ENCODE data around the gene PPP2R5C.

Gene PPP2R5C

GRCh38 chr14:101920271-101920670, 158.8 kb downstream of the PPP2R5C start:
- H3K4me1 ChIP-seq (ENCODE audit: control insufficient read depth, insufficient read depth, low read length): no peaks in the 10 kb centered on the region
- no peak overlapping the region for H3K9ac ChIP-seq (ENCODE audit: low read length)
- H3K36me3 ChIP-seq (ENCODE audit: control insufficient read depth, insufficient read depth, low read length): peaks cover 3% of the 10 kb centered on the region
- H3K4me3 ChIP-seq (ENCODE audit: low read length): no peak overlapping the region
- H3K27me3 ChIP-seq (ENCODE audit: control insufficient read depth, insufficient read depth, low read length): no peaks in the 10 kb centered on the region
- no peak overlapping the region for H3K27ac ChIP-seq (ENCODE audit: low read depth, low read length)

GRCh38 chr14:101922866-101923265, 161.4 kb downstream of the PPP2R5C start:
- Histone ChIP-seq H3K4me1 (ENCODE audit: control insufficient read depth, insufficient read depth, low read length) (peaks cover 8% of the 10 kb centered on the region), H3K4me3 (ENCODE audit: low read length) (no peak overlapping the region), H3K27me3 (ENCODE audit: control insufficient read depth, insufficient read depth, low read length) (no peaks in the 10 kb centered on the region), H3K9ac (ENCODE audit: low read length) (no peak overlapping the region), H3K36me3 (ENCODE audit: control insufficient read depth, insufficient read depth, low read length) (peaks cover 3% of the 10 kb centered on the region), H3K27ac (ENCODE audit: low read depth, low read length) (no peak overlapping the region)

- peaks cover under 1% of the 10 kb centered on the region for H3K36me3 ChIP-seq (ENCODE audit: control insufficient read depth, insufficient read depth, low read length)
- H3K9ac ChIP-seq (ENCODE audit: low read length): no peak overlapping the region
- no peak overlapping the region for H3K27ac ChIP-seq (ENCODE audit: low read depth, low read length)
- H3K4me3 ChIP-seq (ENCODE audit: low read length): no peak overlapping the region
- peaks cover 16% of the 10 kb centered on the region for H3K4me1 ChIP-seq (ENCODE audit: control insufficient read depth, insufficient read depth, low read length)
- no peaks in the 10 kb centered on the region for H3K27me3 ChIP-seq (ENCODE audit: control insufficient read depth, insufficient read depth, low read length)
These were observed 163.6 kb downstream of the PPP2R5C start for GRCh38 chr14:101925152-101925551.

- H3K9ac ChIP-seq (ENCODE audit: low read length): no peak overlapping the region
- H3K4me1 ChIP-seq (ENCODE audit: control insufficient read depth, insufficient read depth, low read length): peaks cover 16% of the 10 kb centered on the region
- no peaks in the 10 kb centered on the region for H3K27me3 ChIP-seq (ENCODE audit: control insufficient read depth, insufficient read depth, low read length)
- H3K36me3 ChIP-seq (ENCODE audit: control insufficient read depth, insufficient read depth, low read length): no peaks in the 10 kb centered on the region
- H3K27ac ChIP-seq (ENCODE audit: low read depth, low read length): peak overlapping the region; percentile 1
- H3K4me3 ChIP-seq (ENCODE audit: low read length): no peak overlapping the region
These were observed 164.6 kb downstream of the PPP2R5C start for GRCh38 chr14:101926085-101926484.

GRCh38 chr14:101926620-101927019, 165.1 kb downstream of the PPP2R5C start:
- no peaks in the 10 kb centered on the region for H3K27me3 ChIP-seq (ENCODE audit: control insufficient read depth, insufficient read depth, low read length)
- no peak overlapping the region for H3K4me3 ChIP-seq (ENCODE audit: low read length)
- H3K36me3 ChIP-seq (ENCODE audit: control insufficient read depth, insufficient read depth, low read length): no peaks in the 10 kb centered on the region
- H3K9ac ChIP-seq (ENCODE audit: low read length): no peak overlapping the region
- H3K4me1 ChIP-seq (ENCODE audit: control insufficient read depth, insufficient read depth, low read length): peaks cover 16% of the 10 kb centered on the region
- H3K27ac ChIP-seq (ENCODE audit: low read depth, low read length): peak overlapping the region; percentile 1

- no peaks in the 10 kb centered on the region for H3K36me3 ChIP-seq (ENCODE audit: control insufficient read depth, insufficient read depth, low read length)
- no peaks in the 10 kb centered on the region for H3K27me3 ChIP-seq (ENCODE audit: control insufficient read depth, insufficient read depth, low read length)
- H3K4me1 ChIP-seq (ENCODE audit: control insufficient read depth, insufficient read depth, low read length): peaks cover 16% of the 10 kb centered on the region
- peak overlapping the region; percentile 56 for H3K27ac ChIP-seq (ENCODE audit: low read depth, low read length)
- H3K4me3 ChIP-seq (ENCODE audit: low read length): no peak overlapping the region
- no peak overlapping the region for H3K9ac ChIP-seq (ENCODE audit: low read length)
These were observed 166.3 kb downstream of the PPP2R5C start for GRCh38 chr14:101927859-101928258.

- Histone ChIP-seq H3K4me1 (ENCODE audit: control insufficient read depth, insufficient read depth, low read length) (peaks cover 16% of the 10 kb centered on the region), H3K9ac (ENCODE audit: low read length) (no peak overlapping the region), H3K4me3 (ENCODE audit: low read length) (no peak overlapping the region), H3K36me3 (ENCODE audit: control insufficient read depth, insufficient read depth, low read length) (no peaks in the 10 kb centered on the region), H3K27ac (ENCODE audit: low read depth, low read length) (peak overlapping the region; percentile 56), H3K27me3 (ENCODE audit: control insufficient read depth, insufficient read depth, low read length) (no peaks in the 10 kb centered on the region)
These were observed 166.9 kb downstream of the PPP2R5C start for GRCh38 chr14:101928415-101928841.

GRCh38 chr14:101929096-101929495, 167.6 kb downstream of the PPP2R5C start:
- Histone ChIP-seq H3K36me3 (ENCODE audit: control insufficient read depth, insufficient read depth, low read length) (no peaks in the 10 kb centered on the region), H3K4me3 (ENCODE audit: low read length) (no peak overlapping the region), H3K9ac (ENCODE audit: low read length) (no peak overlapping the region), H3K27ac (ENCODE audit: low read depth, low read length) (no peak overlapping the region), H3K27me3 (ENCODE audit: control insufficient read depth, insufficient read depth, low read length) (no peaks in the 10 kb centered on the region), H3K4me1 (ENCODE audit: control insufficient read depth, insufficient read depth, low read length) (peaks cover 16% of the 10 kb centered on the region)

- H3K27me3 ChIP-seq (ENCODE audit: control insufficient read depth, insufficient read depth, low read length): no peaks in the 10 kb centered on the region
- H3K4me3 ChIP-seq (ENCODE audit: low read length): no peak overlapping the region
- H3K27ac ChIP-seq (ENCODE audit: low read depth, low read length): no peak overlapping the region
- H3K4me1 ChIP-seq (ENCODE audit: control insufficient read depth, insufficient read depth, low read length): peaks cover 16% of the 10 kb centered on the region
- no peak overlapping the region for H3K9ac ChIP-seq (ENCODE audit: low read length)
- no peaks in the 10 kb centered on the region for H3K36me3 ChIP-seq (ENCODE audit: control insufficient read depth, insufficient read depth, low read length)
These were observed 168.4 kb downstream of the PPP2R5C start for GRCh38 chr14:101929946-101930345.

GRCh38 chr14:101932673-101933072, 171.2 kb downstream of the PPP2R5C start:
- H3K27ac ChIP-seq (ENCODE audit: low read depth, low read length): no peak overlapping the region
- H3K36me3 ChIP-seq (ENCODE audit: control insufficient read depth, insufficient read depth, low read length): no peaks in the 10 kb centered on the region
- H3K9ac ChIP-seq (ENCODE audit: low read length): no peak overlapping the region
- H3K4me1 ChIP-seq (ENCODE audit: control insufficient read depth, insufficient read depth, low read length): peaks cover 9% of the 10 kb centered on the region
- no peaks in the 10 kb centered on the region for H3K27me3 ChIP-seq (ENCODE audit: control insufficient read depth, insufficient read depth, low read length)
- H3K4me3 ChIP-seq (ENCODE audit: low read length): no peak overlapping the region

- Histone ChIP-seq H3K27me3 (ENCODE audit: control insufficient read depth, insufficient read depth, low read length) (no peaks in the 10 kb centered on the region), H3K4me3 (ENCODE audit: low read length) (no peak overlapping the region), H3K4me1 (ENCODE audit: control insufficient read depth, insufficient read depth, low read length) (peaks cover 6% of the 10 kb centered on the region), H3K27ac (ENCODE audit: low read depth, low read length) (no peak overlapping the region), H3K36me3 (ENCODE audit: control insufficient read depth, insufficient read depth, low read length) (no peaks in the 10 kb centered on the region), H3K9ac (ENCODE audit: low read length) (no peak overlapping the region)
These were observed 171.7 kb downstream of the PPP2R5C start for GRCh38 chr14:101933209-101933608.

GRCh38 chr14:101934601-101935150, 173.2 kb downstream of the PPP2R5C start:
- H3K27me3 ChIP-seq (ENCODE audit: control insufficient read depth, insufficient read depth, low read length): no peaks in the 10 kb centered on the region
- H3K9ac ChIP-seq (ENCODE audit: low read length): no peak overlapping the region
- no peaks in the 10 kb centered on the region for H3K4me1 ChIP-seq (ENCODE audit: control insufficient read depth, insufficient read depth, low read length)
- H3K4me3 ChIP-seq (ENCODE audit: low read length): no peak overlapping the region
- H3K27ac ChIP-seq (ENCODE audit: low read depth, low read length): no peak overlapping the region
- H3K36me3 ChIP-seq (ENCODE audit: control insufficient read depth, insufficient read depth, low read length): no peaks in the 10 kb centered on the region

GRCh38 chr14:101937926-101938767, 176.6 kb downstream of the PPP2R5C start:
- Histone ChIP-seq H3K36me3 (ENCODE audit: control insufficient read depth, insufficient read depth, low read length) (no peaks in the 10 kb centered on the region), H3K4me3 (ENCODE audit: low read length) (no peak overlapping the region), H3K4me1 (ENCODE audit: control insufficient read depth, insufficient read depth, low read length) (no peaks in the 10 kb centered on the region), H3K27ac (ENCODE audit: low read depth, low read length) (no peak overlapping the region), H3K27me3 (ENCODE audit: control insufficient read depth, insufficient read depth, low read length) (no peaks in the 10 kb centered on the region), H3K9ac (ENCODE audit: low read length) (no peak overlapping the region)

Data from rectal smooth muscle tissue (tissue), 1 donor.